Measurements from ENCODE around the gene ZBTB9. TPM values are rescaled to one million over a fixed set of nuclear protein-coding genes. Genes with fewer than 3 reads are reported as not detected.

ZBTB9 gene, protein sequence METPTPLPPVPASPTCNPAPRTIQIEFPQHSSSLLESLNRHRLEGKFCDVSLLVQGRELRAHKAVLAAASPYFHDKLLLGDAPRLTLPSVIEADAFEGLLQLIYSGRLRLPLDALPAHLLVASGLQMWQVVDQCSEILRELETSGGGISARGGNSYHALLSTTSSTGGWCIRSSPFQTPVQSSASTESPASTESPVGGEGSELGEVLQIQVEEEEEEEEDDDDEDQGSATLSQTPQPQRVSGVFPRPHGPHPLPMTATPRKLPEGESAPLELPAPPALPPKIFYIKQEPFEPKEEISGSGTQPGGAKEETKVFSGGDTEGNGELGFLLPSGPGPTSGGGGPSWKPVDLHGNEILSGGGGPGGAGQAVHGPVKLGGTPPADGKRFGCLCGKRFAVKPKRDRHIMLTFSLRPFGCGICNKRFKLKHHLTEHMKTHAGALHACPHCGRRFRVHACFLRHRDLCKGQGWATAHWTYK
- total RNA-seq (2014; rRNA removed; shearing (Covaris generic)): 15.5 and 16.4 TPM in 2 replicates

- no peaks in the 10 kb centered on the region for H3K27me3 ChIP-seq (ENCODE audit: control insufficient read depth, insufficient read depth, low read length)
- DNase-seq: peak; percentile 100
Observed at GRCh38 chr6:33454009-33454946, at the start of gene ZBTB9. ZBTB9 (plus strand) TSS chr6:33454576; CDS start chr6:33455101, 525 bp downstream.

DNA sequence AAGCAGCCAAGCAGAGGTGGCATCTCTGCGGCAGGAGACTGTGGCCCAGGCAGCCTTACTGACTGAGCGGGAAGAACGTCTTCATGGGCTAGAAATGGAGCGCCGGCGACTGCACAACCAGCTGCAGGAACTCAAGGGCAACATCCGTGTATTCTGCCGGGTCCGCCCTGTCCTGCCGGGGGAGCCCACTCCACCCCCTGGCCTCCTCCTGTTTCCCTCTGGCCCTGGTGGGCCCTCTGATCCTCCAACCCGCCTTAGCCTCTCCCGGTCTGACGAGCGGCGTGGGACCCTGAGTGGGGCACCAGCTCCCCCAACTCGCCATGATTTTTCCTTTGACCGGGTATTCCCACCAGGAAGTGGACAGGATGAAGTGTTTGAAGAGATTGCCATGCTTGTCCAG, 49.5 kb upstream of the ZBTB9 start:
- no peaks in the 10 kb centered on the region for H3K27me3 ChIP-seq (ENCODE audit: control insufficient read depth, insufficient read depth, low read length)
- no peak for DNase-seq
- H3K36me3 ChIP-seq (replicated peaks; ENCODE audit: control insufficient read depth, insufficient read depth, low read length): peaks cover 46% of the 10 kb centered on the region
- no peak overlapping the region for H3K4me3 ChIP-seq (ENCODE audit: insufficient read depth, low read depth, low read length)

More at GRCh38 chr6:33454009-33454946, at the start of gene ZBTB9:
- Histone ChIP-seq H3K36me3 (replicated peaks; ENCODE audit: control insufficient read depth, insufficient read depth, low read length) (peaks cover 10% of the 10 kb centered on the region), H3K4me3 (ENCODE audit: insufficient read depth, low read depth, low read length) (peak within 1 kb of the TSS; percentile 79)

- peaks cover 44% of the 10 kb centered on the region for H3K36me3 ChIP-seq (replicated peaks; ENCODE audit: control insufficient read depth, insufficient read depth, low read length)
- no peaks in the 10 kb centered on the region for H3K27me3 ChIP-seq (ENCODE audit: control insufficient read depth, insufficient read depth, low read length)
Observed at GRCh38 chr6:33405386-33405940, 48.9 kb upstream of the ZBTB9 start.

GRCh38 chr6:33406126-33406525, 48.2 kb upstream of the ZBTB9 start:
- Histone ChIP-seq H3K36me3 (replicated peaks; ENCODE audit: control insufficient read depth, insufficient read depth, low read length) (peaks cover 44% of the 10 kb centered on the region), H3K27me3 (ENCODE audit: control insufficient read depth, insufficient read depth, low read length) (no peaks in the 10 kb centered on the region), H3K4me3 (ENCODE audit: insufficient read depth, low read depth, low read length) (no peak overlapping the region)
- DNase-seq: no peak

More at GRCh38 chr6:33405386-33405940, 48.9 kb upstream of the ZBTB9 start:
- H3K4me3 ChIP-seq (ENCODE audit: insufficient read depth, low read depth, low read length): no peak overlapping the region
- no peak for DNase-seq

DNA sequence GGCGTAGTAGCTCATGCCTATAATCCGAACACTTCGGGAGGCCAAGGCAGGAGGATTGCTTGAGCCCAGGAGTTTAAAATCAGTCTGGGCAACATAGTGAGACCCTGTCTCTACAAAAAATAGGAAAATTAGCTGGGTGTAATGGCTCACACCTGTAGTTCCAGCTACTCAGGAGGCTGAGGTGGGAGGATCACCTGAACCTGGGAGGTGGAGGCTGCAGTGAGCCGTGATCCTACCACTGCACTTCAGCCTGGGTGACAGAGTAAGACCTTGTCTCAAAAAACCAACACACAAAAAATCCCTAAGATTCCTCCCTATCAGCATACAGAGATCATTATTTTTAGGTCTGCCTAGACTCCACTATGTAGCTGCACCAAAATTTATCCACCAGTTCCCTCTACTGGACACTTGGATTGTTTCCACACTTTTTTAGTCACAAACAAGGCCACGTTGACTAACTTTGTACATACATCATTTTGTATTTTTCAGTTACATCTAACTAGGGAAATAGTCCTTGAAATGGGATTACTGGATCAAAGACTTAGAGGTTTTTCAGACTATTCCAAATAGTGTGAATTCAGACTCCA, 47.2 kb upstream of the ZBTB9 start:
- H3K27me3 ChIP-seq (ENCODE audit: control insufficient read depth, insufficient read depth, low read length): no peaks in the 10 kb centered on the region
- no peak for DNase-seq
- peaks cover 42% of the 10 kb centered on the region for H3K36me3 ChIP-seq (replicated peaks; ENCODE audit: control insufficient read depth, insufficient read depth, low read length)
- H3K4me3 ChIP-seq (ENCODE audit: insufficient read depth, low read depth, low read length): no peak overlapping the region

DNA sequence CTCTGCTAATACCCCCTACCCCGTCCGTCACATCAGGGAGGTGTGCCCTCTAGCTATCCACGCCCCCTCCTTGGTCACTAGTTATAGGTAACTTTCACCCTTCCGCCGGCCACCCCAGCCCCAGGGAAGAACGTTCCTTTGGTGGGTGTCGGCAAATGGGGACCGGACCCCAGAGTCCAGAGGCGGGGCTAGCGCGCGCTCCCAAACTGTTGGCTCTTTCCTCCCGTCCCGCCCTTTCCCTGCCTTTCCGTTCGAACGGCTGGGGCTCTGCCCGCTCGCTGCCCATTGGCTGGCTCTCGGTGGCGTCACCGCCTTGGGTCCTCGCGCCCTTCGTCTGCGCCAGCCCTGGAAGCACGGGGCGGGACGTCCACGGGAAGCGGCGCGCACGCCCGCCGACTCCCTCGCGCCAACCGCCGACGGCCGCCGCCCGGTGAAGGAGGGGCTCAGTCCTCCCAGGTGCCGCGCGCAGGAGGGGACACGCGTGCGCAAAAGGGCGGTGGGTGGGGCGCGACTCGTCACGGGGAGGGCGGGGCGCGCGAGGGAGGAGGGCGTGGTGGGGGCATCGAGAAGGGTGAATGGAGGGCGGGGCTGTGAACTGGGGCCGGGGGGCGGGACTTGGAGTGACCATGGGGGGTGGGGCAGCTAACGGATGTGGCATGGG, 44.2 kb upstream of the ZBTB9 start:
- Histone ChIP-seq H3K27me3 (ENCODE audit: control insufficient read depth, insufficient read depth, low read length) (no peaks in the 10 kb centered on the region), H3K36me3 (replicated peaks; ENCODE audit: control insufficient read depth, insufficient read depth, low read length) (peaks cover 39% of the 10 kb centered on the region), H3K4me3 (ENCODE audit: insufficient read depth, low read depth, low read length) (peak overlapping the region; percentile 64)
- peak; percentile 99 for DNase-seq

- DNase-seq: peak; percentile 96
- Histone ChIP-seq H3K4me3 (ENCODE audit: insufficient read depth, low read depth, low read length) (peak within 1 kb of the TSS; percentile 64), H3K36me3 (replicated peaks; ENCODE audit: control insufficient read depth, insufficient read depth, low read length) (peaks cover 39% of the 10 kb centered on the region), H3K27me3 (ENCODE audit: control insufficient read depth, insufficient read depth, low read length) (no peaks in the 10 kb centered on the region)
Observed at GRCh38 chr6:33410711-33411631, 43.4 kb upstream of the ZBTB9 start, which contains the start of gene PHF1. PHF1 (plus strand) TSS chr6:33411014; CDS start chr6:33412264, 1,250 bp downstream.

- Histone ChIP-seq H3K27me3 (ENCODE audit: control insufficient read depth, insufficient read depth, low read length) (no peaks in the 10 kb centered on the region), H3K36me3 (replicated peaks; ENCODE audit: control insufficient read depth, insufficient read depth, low read length) (peaks cover 34% of the 10 kb centered on the region), H3K4me3 (ENCODE audit: insufficient read depth, low read depth, low read length) (peak overlapping the region; percentile 64)
- DNase-seq: no peak
Observed at GRCh38 chr6:33411632-33412005, 42.8 kb upstream of the ZBTB9 start.

DNA sequence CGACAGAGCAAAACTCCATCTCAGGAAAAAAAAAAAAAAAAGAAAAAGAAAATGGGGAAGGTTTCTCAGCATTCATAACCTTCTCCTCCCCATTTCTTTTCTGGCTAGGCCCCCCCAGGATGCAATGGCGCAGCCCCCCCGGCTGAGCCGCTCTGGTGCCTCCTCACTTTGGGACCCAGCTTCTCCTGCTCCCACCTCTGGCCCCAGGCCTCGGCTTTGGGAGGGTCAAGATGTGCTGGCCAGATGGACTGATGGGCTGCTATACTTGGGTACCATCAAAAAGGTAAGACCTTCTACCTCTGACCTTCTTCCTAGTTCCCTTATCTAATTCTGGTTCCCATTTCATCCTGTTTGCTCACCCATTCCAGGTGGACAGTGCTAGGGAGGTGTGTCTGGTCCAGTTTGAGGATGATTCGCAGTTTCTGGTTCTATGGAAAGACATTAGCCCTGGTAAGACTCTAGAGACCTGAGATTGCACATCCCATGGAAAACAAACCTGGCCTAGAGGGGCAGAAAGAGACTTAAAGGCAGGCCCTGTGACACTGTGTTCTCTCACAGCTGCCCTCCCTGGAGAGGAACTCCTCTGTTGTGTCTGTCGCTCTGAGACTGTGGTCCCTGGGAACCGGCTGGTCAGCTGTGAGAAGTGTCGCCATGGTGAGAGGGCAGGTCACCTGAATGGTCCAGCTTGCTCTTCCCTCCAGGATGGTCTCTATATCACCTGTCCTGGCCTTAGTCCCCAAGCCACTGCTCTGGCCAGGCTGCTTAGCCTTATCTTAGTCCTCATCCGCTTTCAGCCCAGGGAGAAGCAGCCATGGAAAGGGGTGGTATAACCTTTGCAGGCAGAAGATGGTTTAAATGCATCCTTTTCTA, 42.0 kb upstream of the ZBTB9 start:
- no peak for DNase-seq
- no peak overlapping the region for H3K4me3 ChIP-seq (ENCODE audit: insufficient read depth, low read depth, low read length)
- peaks cover 31% of the 10 kb centered on the region for H3K36me3 ChIP-seq (replicated peaks; ENCODE audit: control insufficient read depth, insufficient read depth, low read length)
- no peaks in the 10 kb centered on the region for H3K27me3 ChIP-seq (ENCODE audit: control insufficient read depth, insufficient read depth, low read length)

GRCh38 chr6:33413241-33414120, 40.9 kb upstream of the ZBTB9 start:
- no peak overlapping the region for H3K4me3 ChIP-seq (ENCODE audit: insufficient read depth, low read depth, low read length)
- H3K27me3 ChIP-seq (ENCODE audit: control insufficient read depth, insufficient read depth, low read length): no peaks in the 10 kb centered on the region
- H3K36me3 ChIP-seq (replicated peaks; ENCODE audit: control insufficient read depth, insufficient read depth, low read length): peaks cover 26% of the 10 kb centered on the region

GRCh38 chr6:33414592-33415271, 39.6 kb upstream of the ZBTB9 start:
- Histone ChIP-seq H3K36me3 (replicated peaks; ENCODE audit: control insufficient read depth, insufficient read depth, low read length) (peaks cover 26% of the 10 kb centered on the region), H3K4me3 (ENCODE audit: insufficient read depth, low read depth, low read length) (no peak overlapping the region), H3K27me3 (ENCODE audit: control insufficient read depth, insufficient read depth, low read length) (no peaks in the 10 kb centered on the region)
- DNase-seq: peak; percentile 85

More at GRCh38 chr6:33413241-33414120, 40.9 kb upstream of the ZBTB9 start:
- no peak for DNase-seq
